ENCODE results near the gene TCERG1. TPM values are rescaled to one million over a fixed set of nuclear protein-coding genes. Genes with fewer than 3 reads are reported as not detected.

TCERG1 gene
- total RNA-seq, 2 donors from 2014 or later, result 108 to 144 TPM

GRCh38 chr5:146400201-146400600, 46.9 kb upstream of the TCERG1 start:
- Mint-ChIP-seq H3K4me1 (no peaks in the 10 kb centered on the region), H3K36me3 (ENCODE audit: low read depth) (no peaks in the 10 kb centered on the region), H3K4me3 (no peak overlapping the region), H3K9me3 (no peaks in the 10 kb centered on the region), H3K27ac (no peak overlapping the region), H3K27me3 (ENCODE audit: insufficient read depth) (peaks cover 21% of the 10 kb centered on the region)
- H3K27ac ChIP-seq (ENCODE audit: low read depth, low read length), result no peak overlapping the region
- H3K27me3 ChIP-seq (ENCODE audit: control insufficient read depth, insufficient read depth, low read length, poor library complexity, severe bottlenecking), result no peaks in the 10 kb centered on the region
- no peak overlapping the region for H3K9ac ChIP-seq (ENCODE audit: extremely low read depth, low read length, poor library complexity, severe bottlenecking)
- no peaks in the 10 kb centered on the region for H3K4me1 ChIP-seq (ENCODE audit: control insufficient read depth, insufficient read depth, low read length)
- H3K9me3 ChIP-seq (ENCODE audit: control insufficient read depth, low read length), result no peaks in the 10 kb centered on the region
- H3K36me3 ChIP-seq (ENCODE audit: control insufficient read depth, insufficient read depth, low read length), result no peaks in the 10 kb centered on the region
- H3K4me3 ChIP-seq (ENCODE audit: low read length), result no peak overlapping the region
- TF ChIP-seq CTCF (conservative IDR thresholded peaks at IDR 0.05), result no peak
- DNase-seq, result no peak
- 91 to 100% methylated on average over 1 to 2 of the region's 2 CpGs for WGBS, 2 experiments (ENCODE audit: insufficient coverage in 1 of 2, insufficient read length in 1 of 2)

GRCh38 chr5:146401021-146401420, 46.1 kb upstream of the TCERG1 start:
- no peak for DNase-seq
- Mint-ChIP-seq H3K4me1 (no peaks in the 10 kb centered on the region), H3K27me3 (ENCODE audit: insufficient read depth) (peaks cover 21% of the 10 kb centered on the region), H3K9me3 (no peaks in the 10 kb centered on the region), H3K27ac (no peak overlapping the region), H3K4me3 (no peak overlapping the region), H3K36me3 (ENCODE audit: low read depth) (no peaks in the 10 kb centered on the region)
- no peak overlapping the region for H3K9ac ChIP-seq (ENCODE audit: extremely low read depth, low read length, poor library complexity, severe bottlenecking)
- H3K27me3 ChIP-seq (ENCODE audit: control insufficient read depth, insufficient read depth, low read length, poor library complexity, severe bottlenecking), result no peaks in the 10 kb centered on the region
- no peak for TF ChIP-seq CTCF (conservative IDR thresholded peaks at IDR 0.05)
- 87 to 92% methylated on average over 5 to 9 of the region's 9 CpGs for WGBS, 2 experiments (ENCODE audit: insufficient coverage in 1 of 2, insufficient read length in 1 of 2)
- no peak overlapping the region for H3K27ac ChIP-seq (ENCODE audit: low read depth, low read length)
- H3K36me3 ChIP-seq (ENCODE audit: control insufficient read depth, insufficient read depth, low read length), result no peaks in the 10 kb centered on the region
- H3K9me3 ChIP-seq (ENCODE audit: control insufficient read depth, low read length), result no peaks in the 10 kb centered on the region
- no peaks in the 10 kb centered on the region for H3K4me1 ChIP-seq (ENCODE audit: control insufficient read depth, insufficient read depth, low read length)
- no peak overlapping the region for H3K4me3 ChIP-seq (ENCODE audit: low read length)

- no peaks in the 10 kb centered on the region for H3K4me1 ChIP-seq (ENCODE audit: control insufficient read depth, insufficient read depth, low read length)
- H3K9ac ChIP-seq (ENCODE audit: extremely low read depth, low read length, poor library complexity, severe bottlenecking), result no peak overlapping the region
- H3K36me3 Mint-ChIP-seq (ENCODE audit: low read depth), result no peaks in the 10 kb centered on the region
- H3K27ac ChIP-seq (ENCODE audit: low read depth, low read length), result no peak overlapping the region
- peaks cover 17% of the 10 kb centered on the region for H3K27me3 Mint-ChIP-seq (ENCODE audit: insufficient read depth)
- H3K27ac Mint-ChIP-seq, result no peak overlapping the region
- TF ChIP-seq CTCF (conservative IDR thresholded peaks at IDR 0.05), result peak; percentile 48
- no peaks in the 10 kb centered on the region for H3K4me1 Mint-ChIP-seq
- peak; percentile 61 for DNase-seq
- H3K36me3 ChIP-seq (ENCODE audit: control insufficient read depth, insufficient read depth, low read length), result no peaks in the 10 kb centered on the region
- H3K4me3 Mint-ChIP-seq, result no peak overlapping the region
- no peak overlapping the region for H3K4me3 ChIP-seq (ENCODE audit: low read length)
- no peaks in the 10 kb centered on the region for H3K9me3 ChIP-seq (ENCODE audit: control insufficient read depth, low read length)
- 77 to 83% methylated on average over 4 of the region's 4 CpGs for WGBS, 2 experiments (ENCODE audit: insufficient coverage in 1 of 2, insufficient read length in 1 of 2)
- H3K9me3 Mint-ChIP-seq, result no peaks in the 10 kb centered on the region
- no peaks in the 10 kb centered on the region for H3K27me3 ChIP-seq (ENCODE audit: control insufficient read depth, insufficient read depth, low read length, poor library complexity, severe bottlenecking)
Measured at GRCh38 chr5:146402949-146403348, 44.2 kb upstream of the TCERG1 start.
